SK-N-SH (cell line): ENCODE measurements around the gene PPIL1. TPM values are rescaled to one million over a fixed set of nuclear protein-coding genes. Genes with fewer than 3 reads are reported as not detected.

Experiments
- CTCF ChIA-PET: fragments of 300-600, 350-600 bp; formaldehyde crosslinking; extraction: SDS; loops from one replicate; lab custom pipeline; 2021; lab: Yijun Ruan, JAX
- POLR2A ChIA-PET: fragments of 350-600 bp; sonication (Branson Sonifier 250); formaldehyde crosslinking; extraction: SDS; loops from one replicate; lab custom pipeline; 2020; ENCODE audit warnings: antibody characterized with exemption, inconsistent platforms; lab: Yijun Ruan, JAX
- DNase-seq: peaks from one replicate; pipeline ENCODE4 v3.0.0; 2012
- H2AFZ ChIP-seq: fragments of 200-600 bp; sonication (generic); 2 replicates; pipeline ENCODE4 v1.8.1; 2016; ENCODE audit warnings: antibody characterized with exemption, mild to moderate bottlenecking, low read depth
- H3F3A ChIP-seq: fragments of 200-600 bp; sonication (generic); replicated peaks from 2 replicates; pipeline ENCODE3; 2016; ENCODE audit warnings: antibody characterized with exemption, mild to moderate bottlenecking; ENCODE audit not compliant: insufficient read depth
- H3K27ac ChIP-seq, 2 experiments: fragments of 200-500 bp in 1 of 2; fragments of 200-600 bp in 1 of 2; sonication (Bioruptor generic) in 1 of 2; sonication (generic), shearing (Covaris generic) in 1 of 2; 2 replicates each; pipeline versions ENCODE4 v1.5.1 to v1.6.1; 2014 to 2016; ENCODE audit warnings: low read depth in 2 of 2, inconsistent platforms in 1 of 2, low read length in 1 of 2, mild to moderate bottlenecking in 1 of 2, mixed read lengths in 1 of 2
- H3K27me3 ChIP-seq: fragments of 200-600 bp; sonication (generic), shearing (Covaris generic); 2 replicates; pipeline ENCODE4 v1.6.1; 2016; ENCODE audit warnings: mixed run types; ENCODE audit not compliant: insufficient read depth
- H3K36me3 ChIP-seq, 2 experiments: fragments of 200-500 bp in 1 of 2; fragments of 200-600 bp in 1 of 2; sonication (Bioruptor generic) in 1 of 2; sonication (generic) in 1 of 2; replicated peaks in 1 of 2; 2 replicates each; pipeline versions ENCODE3 to v1.5.1; 2014 to 2016; ENCODE audit warnings: low read length in 1 of 2, mild to moderate bottlenecking in 1 of 2; ENCODE audit not compliant: insufficient read depth in 2 of 2, control insufficient read depth in 1 of 2
- H3K4me1 ChIP-seq, 2 experiments: fragments of 200-500 bp in 1 of 2; fragments of 200-600 bp in 1 of 2; sonication (Bioruptor generic) in 1 of 2; sonication (generic), shearing (Covaris generic) in 1 of 2; 2 replicates each; pipeline versions ENCODE4 v1.5.1 to v1.6.1; 2014 to 2016; ENCODE audit warnings: low read depth in 1 of 2, low read length in 1 of 2, mixed run types in 1 of 2; ENCODE audit not compliant: insufficient read depth in 2 of 2, control insufficient read depth in 1 of 2
- H3K4me2 ChIP-seq: fragments of 200-600 bp; sonication (generic), shearing (Covaris generic); 2 replicates; pipeline ENCODE4 v1.6.1; 2017; ENCODE audit warnings: mixed run types
- H3K4me3 ChIP-seq, 2 experiments: fragments of 200-500 bp in 1 of 2; fragments of 200-600 bp in 1 of 2; sonication (Bioruptor generic) in 1 of 2; sonication (generic), shearing (Covaris generic) in 1 of 2; 2 replicates each; pipeline versions ENCODE4 v1.5.1 to v1.8.1; 2014 to 2016; ENCODE audit warnings: low read depth in 2 of 2, inconsistent platforms in 1 of 2, low read length in 1 of 2, mild to moderate bottlenecking in 1 of 2, mixed read lengths in 1 of 2, moderate library complexity in 1 of 2
- H3K79me2 ChIP-seq: fragments of 200-600 bp; sonication (generic); 2 replicates; pipeline ENCODE4 v1.8.1; 2017; ENCODE audit warnings: mild to moderate bottlenecking; ENCODE audit not compliant: insufficient read depth
- H3K9ac ChIP-seq: fragments of 200-600 bp; sonication (generic); 2 replicates; pipeline ENCODE4 v1.6.1; 2017; ENCODE audit warnings: mixed run types
- H3K9me2 ChIP-seq: fragments of 200-600 bp; sonication (generic); 2 replicates; pipeline ENCODE4 v1.6.1; 2017; ENCODE audit warnings: mixed run types
- H3K9me3 ChIP-seq: fragments of 200-600 bp; sonication (generic); 2 replicates; pipeline ENCODE4 v1.6.1; 2017; ENCODE audit warnings: mixed run types, mild to moderate bottlenecking, moderate library complexity
- H4K20me1 ChIP-seq: fragments of 200-600 bp; sonication (generic); 2 replicates; pipeline ENCODE4 v1.6.1; 2017; ENCODE audit warnings: mild to moderate bottlenecking, mixed run types; ENCODE audit not compliant: insufficient read depth
- EP300 ChIP-seq, 2 experiments: IDR thresholded peaks; 2 replicates each; pipeline versions ENCODE4 v1.4.0 to v1.6.1; 2012; ENCODE audit warnings: borderline replicate concordance in 1 of 2, low read depth in 1 of 2, low read length in 1 of 2
- FOXJ3 ChIP-seq: sonication (generic); formaldehyde crosslinking; IDR thresholded peaks from 2 replicates; pipeline ENCODE4 v1.5.1; 2020; ENCODE audit warnings: mild to moderate bottlenecking, missing genetic modification reagents
- GABPA ChIP-seq: IDR thresholded peaks from 2 replicates; pipeline ENCODE4 v1.4.0; 2012; ENCODE audit warnings: low read depth, mild to moderate bottlenecking
- GATA2 ChIP-seq: sonication (generic); formaldehyde crosslinking; IDR thresholded peaks from 2 replicates; pipeline ENCODE4 v1.5.0; 2020; ENCODE audit warnings: mild to moderate bottlenecking, missing genetic modification reagents
- MAX ChIP-seq: IDR thresholded peaks from 2 replicates; pipeline ENCODE4 v1.4.0; 2012; ENCODE audit warnings: low read depth
- MEF2A ChIP-seq: IDR thresholded peaks from 2 replicates; pipeline ENCODE4 v1.4.0; 2012; ENCODE audit warnings: low read depth, borderline replicate concordance
- PBX3 ChIP-seq: IDR thresholded peaks from 2 replicates; pipeline ENCODE4; 2012
- POLR2AphosphoS5 ChIP-seq: IDR thresholded peaks from 2 replicates; pipeline ENCODE4 v1.6.1; 2012; ENCODE audit warnings: low read depth, low read length
- REST ChIP-seq: IDR thresholded peaks from 2 replicates; pipeline ENCODE4 v1.6.1; 2012; ENCODE audit warnings: mild to moderate bottlenecking, low read depth, low read length, moderate library complexity
- RFX5 ChIP-seq: IDR thresholded peaks from 2 replicates; pipeline ENCODE4 v1.6.1; 2012; ENCODE audit warnings: mild to moderate bottlenecking, improper control_type of control experiment, low read length
- RXRA ChIP-seq: IDR thresholded peaks from 2 replicates; pipeline ENCODE4 v1.4.0; 2012; ENCODE audit warnings: low read depth, mild to moderate bottlenecking, borderline replicate concordance
- SIN3A ChIP-seq: IDR thresholded peaks from 2 replicates; pipeline ENCODE4 v1.6.1; 2012; ENCODE audit warnings: low read depth, mild to moderate bottlenecking, low read length, moderate library complexity, borderline replicate concordance
- SMC3 ChIP-seq: IDR thresholded peaks from 2 replicates; pipeline ENCODE4 v1.6.1; 2012; ENCODE audit warnings: low read depth, low read length, improper control_type of control experiment
- TCF12 ChIP-seq: IDR thresholded peaks from 2 replicates; pipeline ENCODE4 v1.4.0; 2012
- TEAD4 ChIP-seq: IDR thresholded peaks from 2 replicates; pipeline ENCODE4 v1.4.0; 2012; ENCODE audit warnings: mild to moderate bottlenecking, borderline replicate concordance; ENCODE audit not compliant: insufficient read depth
- USF1 ChIP-seq: IDR thresholded peaks from 2 replicates; pipeline ENCODE4 v1.4.0; 2012; ENCODE audit warnings: low read depth, borderline replicate concordance
- WGBS: methylation state at CpG from one replicate; pipeline ENCODE4 v1.1.6; 2017; ENCODE audit warnings: low lambda C conversion rate; 5-methylcytosine and 5-hydroxymethylcytosine counted together
- polyA plus RNA-seq, 3 experiments: library from polyadenylated mRNA; depleted of rRNA; stranded (reverse); fragments of >200 nt; gene quantifications; 2 replicates each; pipeline ENCODE4 v1.2.3, GENCODE V29; 2012

Gene PPIL1
- polyA plus RNA-seq, 1 of the 3 experiments (the other 2 are of a cell fraction) = 36.6 TPM

GRCh38 chr6:36805096-36805797 is 69.4 kb downstream of the PPIL1 start:
- POLR2A ChIA-PET = no interaction called here
- Histone ChIP-seq H3K4me2 (no peak overlapping the region), H3K9me3 (no peaks in the 10 kb centered on the region), H3K79me2 (no peaks in the 10 kb centered on the region), H3K27ac (no peak overlapping the region), H3K4me1 (no peaks in the 10 kb centered on the region), H3K9ac (no peak overlapping the region), H2AFZ (no peak overlapping the region), H3K9me2 (no peaks in the 10 kb centered on the region), H3K36me3 (no peaks in the 10 kb centered on the region), H4K20me1 (no peaks in the 10 kb centered on the region), H3K4me3 (no peak overlapping the region), H3K27me3 (no peaks in the 10 kb centered on the region; the same call in 1 of the 2 replicates), H3F3A (no peaks in the 10 kb centered on the region)
- WGBS = 72% methylated on average over 7 of the region's 7 CpGs
- CTCF ChIA-PET = interaction anchor here (1.0 to 1.9 kb wide), 5 partner anchors 15 to 405 kb away, joined by 3 to 6 read pairs (median 4); no protein-coding TSS in a partner anchor
- DNase-seq = no peak
- TF ChIP-seq MAX (no peak), EP300 (IDR thresholded peaks at IDR 0.05; ENCODE audit: borderline replicate concordance in 1 of 2, low read depth in 1 of 2, low read length in 1 of 2) (no peak), PBX3 (no peak), TCF12 (no peak), POLR2AphosphoS5 (no peak), MEF2A (no peak), REST (no peak), RFX5 (no peak), USF1 (no peak), GATA2 (CRISPR knock-in tag) (no peak), GABPA (no peak), SIN3A (no peak), TEAD4 (no peak), FOXJ3 (CRISPR knock-in tag) (no peak), SMC3 (no peak), RXRA (no peak)

Other genes with a start within 250 kb of the PPIL1 start
- 747 and 824 TPM in 2 replicates for gene CDKN1A, start 196.1 kb downstream of the PPIL1 start, polyA plus RNA-seq (2012; rRNA removed)
- 0.10 and 0.12 TPM in 2 replicates for gene RAB44, start 177.0 kb downstream of the PPIL1 start, polyA plus RNA-seq (2012; rRNA removed)
- 0.30 and 0.47 TPM in 2 replicates for gene CPNE5, start 35.4 kb downstream of the PPIL1 start, polyA plus RNA-seq (2012; rRNA removed)
- 20.4 and 29.8 TPM in 2 replicates for gene C6orf89, start 11.1 kb upstream of the PPIL1 start, polyA plus RNA-seq (2012; rRNA removed)
- gene PI16, start 79.9 kb upstream of the PPIL1 start, polyA plus RNA-seq (2012; rRNA removed) = 0.02 TPM in 1 of 2 replicates, not detected in the other
- 137 and 151 TPM in 2 replicates for gene MTCH1, start 111.4 kb upstream of the PPIL1 start, polyA plus RNA-seq (2012; rRNA removed)
- not detected in 2 replicates for gene FGD2, start 130.9 kb upstream of the PPIL1 start, polyA plus RNA-seq (2012; rRNA removed)